ENCODE results near the gene KRT15. TPM values are rescaled to one million over a fixed set of nuclear protein-coding genes. Genes with fewer than 3 reads are reported as not detected.

KRT15 gene
- total RNA-seq, 1 donor from 2014 or later = 0.79 TPM

GRCh38 chr17:41467561-41467960 is 51.1 kb downstream of the KRT15 start:
- FAIRE-seq = no peak
- Histone ChIP-seq H3K27me3 (ENCODE audit: insufficient read depth, low read length) (no peaks in the 10 kb centered on the region), H3K4me3 (ENCODE audit: insufficient read depth, low read depth, low read length) (no peak overlapping the region), H3K36me3 (ENCODE audit: insufficient read depth, low read length) (no peaks in the 10 kb centered on the region), H3K4me2 (ENCODE audit: low read length) (no peak overlapping the region), H3K27ac (ENCODE audit: low read depth, low read length) (no peak overlapping the region), H3K4me1 (ENCODE audit: insufficient read depth, low read length) (peaks cover 11% of the 10 kb centered on the region), H3K9me3 (ENCODE audit: insufficient read depth, low read depth, low read length) (peaks cover 4% of the 10 kb centered on the region), H3K79me2 (ENCODE audit: insufficient read depth, low read length) (no peaks in the 10 kb centered on the region), H2AFZ (ENCODE audit: low read depth, low read length) (no peak overlapping the region), H3K9ac (ENCODE audit: low read length) (no peak overlapping the region), H4K20me1 (ENCODE audit: insufficient read depth, low read length) (no peaks in the 10 kb centered on the region)
- Mint-ChIP-seq H3K4me3 (ENCODE audit: unreplicated experiment) (no peak overlapping the region), H3K27me3 (ENCODE audit: low read depth, unreplicated experiment) (peaks cover 21% of the 10 kb centered on the region), H3K4me1 (ENCODE audit: low read depth, unreplicated experiment) (peaks cover 6% of the 10 kb centered on the region), H3K9me3 (ENCODE audit: unreplicated experiment) (peaks cover 16% of the 10 kb centered on the region), H3K36me3 (ENCODE audit: low read depth, unreplicated experiment) (no peaks in the 10 kb centered on the region), H3K27ac (ENCODE audit: unreplicated experiment) (no peak overlapping the region)
- DNase-seq (ENCODE audit: low read depth) = peak; percentile 45
- TF ChIP-seq EZH2 (IDR thresholded peaks at IDR 0.05; ENCODE audit: insufficient read depth, low read length) = no peak
- no peak for TF ChIP-seq CTCF (IDR thresholded peaks at IDR 0.05; ENCODE audit: insufficient read depth, low read depth, low read length)

- peaks cover 15% of the 10 kb centered on the region for H3K9me3 Mint-ChIP-seq (ENCODE audit: unreplicated experiment)
- no peaks in the 10 kb centered on the region for H3K27me3 ChIP-seq (ENCODE audit: insufficient read depth, low read length)
These were observed 51.7 kb downstream of the KRT15 start, which contains the start of gene KRT32 for GRCh38 chr17:41466988-41467387. KRT32 (minus strand) TSS chr17:41467386; CDS start chr17:41467325, 61 bp downstream.

More at GRCh38 chr17:41466988-41467387, 51.7 kb downstream of the KRT15 start, which contains the start of gene KRT32:
- Histone ChIP-seq H3K9ac (ENCODE audit: low read length) (no peak within 1 kb of the TSS), H4K20me1 (ENCODE audit: insufficient read depth, low read length) (no peaks in the 10 kb centered on the region), H3K4me1 (ENCODE audit: insufficient read depth, low read length) (peaks cover 11% of the 10 kb centered on the region), H3K4me3 (ENCODE audit: insufficient read depth, low read depth, low read length) (no peak within 1 kb of the TSS), H3K4me2 (ENCODE audit: low read length) (no peak within 1 kb of the TSS), H3K36me3 (ENCODE audit: insufficient read depth, low read length) (no peaks in the 10 kb centered on the region), H3K27ac (ENCODE audit: low read depth, low read length) (no peak within 1 kb of the TSS), H3K9me3 (ENCODE audit: insufficient read depth, low read depth, low read length) (peaks cover 3% of the 10 kb centered on the region), H3K79me2 (ENCODE audit: insufficient read depth, low read length) (no peaks in the 10 kb centered on the region), H2AFZ (ENCODE audit: low read depth, low read length) (no peak within 1 kb of the TSS)
- peaks cover 21% of the 10 kb centered on the region for H3K27me3 Mint-ChIP-seq (ENCODE audit: low read depth, unreplicated experiment)
- no peak for FAIRE-seq
- H3K27ac Mint-ChIP-seq (ENCODE audit: unreplicated experiment) = no peak within 1 kb of the TSS
- H3K4me3 Mint-ChIP-seq (ENCODE audit: unreplicated experiment) = no peak within 1 kb of the TSS
- DNase-seq (ENCODE audit: low read depth) = no peak
- no peaks in the 10 kb centered on the region for H3K36me3 Mint-ChIP-seq (ENCODE audit: low read depth, unreplicated experiment)
- TF ChIP-seq CTCF (IDR thresholded peaks at IDR 0.05; ENCODE audit: insufficient read depth, low read depth, low read length) (no peak), EZH2 (IDR thresholded peaks at IDR 0.05; ENCODE audit: insufficient read depth, low read length) (no peak)
- peaks cover 6% of the 10 kb centered on the region for H3K4me1 Mint-ChIP-seq (ENCODE audit: low read depth, unreplicated experiment)

Data from astrocyte (in vitro differentiated cells and primary cell).